Measurements from ENCODE around the gene PIK3C3. TPM values are rescaled to one million over a fixed set of nuclear protein-coding genes. Genes with fewer than 3 reads are reported as not detected.

The PIK3C3 gene
- total and polyA plus RNA-seq, 2 of the 8 experiments (the other 6 are each of a cell fraction or from before 2014, with no cell fraction given): 15.3 to 47.4 TPM

- TF ChIP-seq CHD7 (IDR thresholded peaks at IDR 0.05; ENCODE audit: insufficient replicate concordance, low read length) (no peak), BACH1 (IDR thresholded peaks at IDR 0.05; ENCODE audit: low read length) (no peak), CTCF (IDR thresholded peaks at IDR 0.05; ENCODE audit: control extremely low read depth in 1 of 3, insufficient read depth in 1 of 3, low read depth in 1 of 3, low read length in 3 of 3) (no peak), SIN3A (conservative IDR thresholded peaks at IDR 0.05 in 1 of 2, IDR thresholded peaks at IDR 0.05 in 1 of 2; ENCODE audit: low read depth in 1 of 2, low read length in 2 of 2) (no peak), FOSL1 (IDR thresholded peaks at IDR 0.05; ENCODE audit: insufficient read depth, low read depth, low read length) (no peak), KDM1A (IDR thresholded peaks at IDR 0.05; ENCODE audit: borderline replicate concordance, low read length) (no peak), EP300 (IDR thresholded peaks at IDR 0.05; ENCODE audit: borderline replicate concordance in 1 of 2, low read depth in 2 of 2, low read length in 2 of 2) (no peak)
These were observed 28.1 kb downstream of the PIK3C3 start (continued) for GRCh38 chr18:41982942-41983660.
